Stomach (tissue), 9 donors: Measurements from ENCODE around the gene PLCB4. TPM values are rescaled to one million over a fixed set of nuclear protein-coding genes. Genes with fewer than 3 reads are reported as not detected.

Experiments used
- DNase-seq, 2 donors: peaks; one replicate each; pipeline versions ENCODE4 v3.0.0 to v3.0.0-alpha.2; 2013 to 2019
- H3K27ac ChIP-seq, 5 donors: fragments of 200-600 bp in 4 of 5; sonication (generic) in 4 of 5; one replicate each; pipeline ENCODE4 v1.5.1; 2013 to 2019; ENCODE audit warnings: mild to moderate bottlenecking in 1 of 5, moderate library complexity in 1 of 5
- H3K27me3 ChIP-seq, 3 donors: fragments of 200-600 bp; sonication (generic); one replicate each; pipeline ENCODE4 v1.5.1; 2017 to 2019; ENCODE audit warnings: mixed run types in 1 of 3
- H3K36me3 ChIP-seq, 4 donors: fragments of 200-600 bp; sonication (generic); 1 replicate in 3 of 4; 2 replicates in 1 of 4; pipeline ENCODE4 v1.5.1; 2016 to 2019
- H3K4me1 ChIP-seq, 4 donors: fragments of 200-600 bp; sonication (generic); one replicate each; pipeline ENCODE4 v1.5.1; 2016 to 2019
- H3K4me3 ChIP-seq, 4 donors: fragments of 200-600 bp; sonication (generic) in 3 of 4; one replicate each; pipeline ENCODE4 v1.5.1; 2016 to 2019; ENCODE audit warnings: mild to moderate bottlenecking in 1 of 4
- H3K9me3 ChIP-seq, 4 donors: fragments of 200-600 bp; sonication (generic); one replicate each; pipeline ENCODE4 v1.5.1; 2016 to 2019
- CTCF ChIP-seq, 7 experiments: fragments of 450-650 bp in 4 of 7; fragments of 200-600 bp in 3 of 7; sonication (generic) in 3 of 7; IDR thresholded peaks; one replicate each; pipeline ENCODE4 v1.5.1; 2016 to 2019; ENCODE audit warnings: antibody characterized with exemption in 7 of 7, control low read depth in 2 of 7, mild to moderate bottlenecking in 1 of 7
- EP300 ChIP-seq: sonication (generic); formaldehyde crosslinking; IDR thresholded peaks from one replicate; pipeline ENCODE4 v1.6.1; 2017; ENCODE audit warnings: antibody characterized with exemption
- POLR2A ChIP-seq, 4 donors: fragments of 450-650 bp; IDR thresholded peaks; one replicate each; pipeline ENCODE4 v1.6.1; 2016; ENCODE audit warnings: antibody characterized with exemption in 4 of 4, control low read depth in 2 of 4, mild to moderate bottlenecking in 1 of 4, moderate library complexity in 1 of 4
- POLR2AphosphoS5 ChIP-seq, 3 donors: sonication (generic); formaldehyde crosslinking; IDR thresholded peaks; one replicate each; pipeline ENCODE4 v1.6.1; 2016; ENCODE audit warnings: antibody characterized with exemption in 3 of 3
- WGBS, 5 donors: extraction: QIAGEN DNeasy Blood & Tissue Kit in 3 of 5; methylation state at CpG; one replicate each; pipeline versions ENCODE4 v1.1.5 to v1.1.7; 2013 to 2018; 5-methylcytosine and 5-hydroxymethylcytosine counted together
- intact Hi-C: fragments of 100-400 bp; cut with DNase I; formaldehyde crosslinking; loops from one replicate; pipeline ENCODE4 v1.15.1; 2023; ENCODE audit warnings: low total_unique reads
- polyA plus RNA-seq, 3 donors: library from polyadenylated mRNA; stranded (reverse); fragments of 200-250 nt; gene quantifications; one replicate each; pipeline ENCODE4 v1.2.3, GENCODE V29; 2013
- total RNA-seq, 5 donors: library from RNA; depleted of rRNA; stranded (reverse); fragments of >200 nt; gene quantifications; one replicate each; pipeline versions ENCODE4 v1.1.0 to v1.2.3, GENCODE V29; 2014 to 2016
- donor health status: healthy with polysubstance abuse.
- donor health status: Bipolar disorder and iron deficiency.
- donor health status: healthy.

The PLCB4 gene
- total and polyA plus RNA-seq, 8 donors: 5.3 to 29.4 (median 22.3) TPM

DNA sequence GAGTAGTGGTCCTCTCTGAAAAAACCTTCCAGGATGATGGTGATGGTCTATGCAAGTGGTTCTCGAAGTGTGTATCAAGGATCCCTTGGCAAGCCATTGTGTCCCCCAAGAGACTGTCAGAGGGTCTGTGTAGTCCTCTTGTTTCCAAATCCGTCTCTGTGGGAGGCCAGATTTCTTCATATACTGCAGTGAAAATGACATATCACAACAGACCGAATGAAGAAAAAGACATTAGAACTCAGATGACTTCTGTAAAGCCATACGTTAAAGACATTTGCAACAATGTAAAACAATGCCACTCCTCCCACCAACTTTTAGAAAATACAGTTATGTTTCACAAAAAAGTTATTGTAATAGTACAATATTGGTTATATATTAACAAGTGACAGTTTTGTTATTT lies 418.3 kb downstream of the PLCB4 start:
- DNase-seq: no peak
- Histone ChIP-seq H3K27me3 (no peaks in the 10 kb centered on the region), H3K27ac (no peak overlapping the region), H3K36me3 (no peaks in the 10 kb centered on the region), H3K4me3 (no peak overlapping the region), H3K4me1 (no peaks in the 10 kb centered on the region), H3K9me3 (no peaks in the 10 kb centered on the region)
- WGBS, 5 donors: 77 to 89% (median 86%) methylated on average over 4 of the region's 4 CpGs
- TF ChIP-seq POLR2AphosphoS5 (IDR thresholded peaks at IDR 0.05) (no peak), EP300 (no peak)
- intact Hi-C loops: no loop called here

- WGBS, 5 donors: 55 to 75% (median 66%) methylated on average over 2 of the region's 2 CpGs
- Histone ChIP-seq H3K9me3 (no peaks in the 10 kb centered on the region), H3K27ac (no peak overlapping the region), H3K4me3 (no peak overlapping the region), H3K27me3 (no peaks in the 10 kb centered on the region), H3K36me3 (no peaks in the 10 kb centered on the region), H3K4me1 (no peaks in the 10 kb centered on the region)
- intact Hi-C loops: no loop called here
- peak in 1 of 2 donors; percentile 27 for DNase-seq
- no peak for TF ChIP-seq POLR2A (IDR thresholded peaks at IDR 0.05)
- no peak for TF ChIP-seq CTCF (IDR thresholded peaks at IDR 0.05)
- no peak for TF ChIP-seq EP300
- no peak for TF ChIP-seq POLR2AphosphoS5 (IDR thresholded peaks at IDR 0.05)
Measured at GRCh38 chr20:9488063-9488462, 419.2 kb downstream of the PLCB4 start.

DNA sequence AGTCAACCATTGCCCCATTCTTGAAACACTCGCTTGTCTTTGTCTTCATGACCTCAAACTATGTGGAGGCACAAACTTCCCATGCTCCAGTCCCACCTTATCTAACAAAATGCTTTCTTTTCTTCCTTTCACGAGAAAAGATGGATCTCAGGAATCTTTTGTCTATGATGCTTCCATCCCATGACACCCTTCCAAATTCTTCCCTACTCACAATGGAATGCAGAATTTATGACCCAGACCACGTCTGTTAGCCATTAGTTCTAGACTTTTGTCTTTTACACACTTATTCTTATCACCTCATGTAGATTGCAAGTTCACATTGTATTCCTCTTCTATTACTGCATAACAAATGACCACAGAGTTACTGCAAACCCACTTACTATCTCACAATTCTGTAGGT lies 421.3 kb downstream of the PLCB4 start:
- no peaks in the 10 kb centered on the region for H3K27me3 ChIP-seq
- no peak overlapping the region for H3K4me3 ChIP-seq
- DNase-seq: no peak
- H3K27ac ChIP-seq: no peak overlapping the region
- 63 to 90% (median 85%) methylated on average over 3 of the region's 3 CpGs for whole genome bisulfite sequencing, 5 donors
- H3K9me3 ChIP-seq: no peaks in the 10 kb centered on the region
- intact Hi-C loops: no loop called here
- no peaks in the 10 kb centered on the region for H3K4me1 ChIP-seq
- no peaks in the 10 kb centered on the region for H3K36me3 ChIP-seq
- TF ChIP-seq POLR2A (IDR thresholded peaks at IDR 0.05): no peak
- TF ChIP-seq EP300: no peak
- no peak for TF ChIP-seq CTCF (IDR thresholded peaks at IDR 0.05)
- no peak for TF ChIP-seq POLR2AphosphoS5 (IDR thresholded peaks at IDR 0.05)

DNA sequence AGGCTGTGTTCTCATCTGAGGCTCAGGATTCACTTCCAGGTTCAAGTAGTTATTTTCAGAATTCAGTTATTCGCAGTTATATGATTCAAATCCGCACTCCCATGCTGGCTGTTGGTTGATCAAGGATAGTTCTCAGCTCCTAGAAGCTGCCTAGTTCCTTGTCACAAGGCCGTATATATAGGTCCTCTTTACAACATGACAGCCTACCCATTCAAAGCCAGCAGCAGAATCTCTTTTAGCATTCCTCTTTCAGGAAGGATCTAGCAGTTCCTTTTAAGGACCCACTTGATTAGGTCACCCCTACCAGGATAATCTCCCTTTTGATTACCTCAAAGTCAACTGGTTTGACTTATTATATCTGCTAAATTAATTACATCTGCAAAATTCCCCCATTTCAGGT lies 421.7 kb downstream of the PLCB4 start:
- Histone ChIP-seq H3K9me3 (no peaks in the 10 kb centered on the region), H3K4me3 (no peak overlapping the region), H3K36me3 (no peaks in the 10 kb centered on the region), H3K27ac (no peak overlapping the region), H3K27me3 (no peaks in the 10 kb centered on the region), H3K4me1 (no peaks in the 10 kb centered on the region)
- no peak for DNase-seq
- TF ChIP-seq POLR2A (IDR thresholded peaks at IDR 0.05): no peak
- no peak for TF ChIP-seq EP300
- TF ChIP-seq CTCF (IDR thresholded peaks at IDR 0.05): no peak
- TF ChIP-seq POLR2AphosphoS5 (IDR thresholded peaks at IDR 0.05): no peak
- intact Hi-C loops: no loop called here
- whole genome bisulfite sequencing, 5 donors: 87 to 93% (median 92%) methylated on average over 3 of the region's 3 CpGs

GRCh38 chr20:9491324-9491723 lies 422.4 kb downstream of the PLCB4 start:
- intact Hi-C loops: no loop called here
- H3K9me3 ChIP-seq: no peaks in the 10 kb centered on the region
- no peaks in the 10 kb centered on the region for H3K36me3 ChIP-seq
- no peaks in the 10 kb centered on the region for H3K27me3 ChIP-seq
- 72 to 94% (median 85%) methylated on average over 1 of the region's 1 CpG for WGBS, 5 donors
- no peaks in the 10 kb centered on the region for H3K4me1 ChIP-seq
- TF ChIP-seq CTCF (IDR thresholded peaks at IDR 0.05) (no peak), EP300 (no peak), POLR2AphosphoS5 (IDR thresholded peaks at IDR 0.05) (no peak), POLR2A (IDR thresholded peaks at IDR 0.05) (no peak)
- H3K4me3 ChIP-seq: no peak overlapping the region
- H3K27ac ChIP-seq: no peak overlapping the region
- no peak for DNase-seq
